COR-L47 (cell line): Measurements from ENCODE around the gene TRMT10B.
"Not testable (repeated sequence)": the region's sequence is repeated elsewhere in the genome, so short reads cannot be mapped to it uniquely, and the experiment has no call there.

Source experiments
- DNase-seq: peaks from one replicate; lab custom pipeline; 2025; lab: John Stamatoyannopoulos, UW

TRMT10B gene

DNA sequence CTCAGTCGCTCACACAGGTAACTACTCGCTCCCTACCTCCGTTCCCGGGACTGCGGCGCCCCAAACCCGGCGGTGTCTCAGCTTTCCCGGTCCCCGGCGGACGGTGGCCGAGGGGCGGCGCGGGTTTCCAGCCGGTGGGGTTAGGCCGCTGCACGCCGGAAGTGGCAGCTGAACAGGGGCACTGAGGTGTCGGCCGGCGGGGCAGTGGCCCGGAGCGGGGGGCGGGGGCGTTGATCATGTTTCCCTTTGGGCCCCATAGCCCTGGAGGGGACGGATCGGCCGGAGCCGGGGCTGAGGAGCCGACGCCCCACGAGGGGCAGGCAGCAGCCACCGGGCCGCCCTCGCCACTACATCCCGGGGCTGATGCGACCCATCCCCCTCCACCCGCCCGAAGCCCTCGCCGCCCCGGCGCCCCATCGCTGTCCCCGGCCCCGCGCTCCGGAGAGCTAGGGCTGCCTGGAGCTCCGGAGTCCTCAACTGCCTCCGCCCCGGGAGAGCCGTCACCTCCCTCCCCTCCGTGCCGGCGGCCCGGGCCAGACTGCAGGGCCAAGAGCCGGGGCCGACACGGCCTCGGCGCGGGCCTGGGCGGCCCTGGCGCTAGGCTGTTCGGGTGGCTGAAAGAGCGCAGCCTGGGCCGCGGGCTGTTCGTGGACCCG lies 47.2 kb downstream of the TRMT10B start, which contains the start of gene DCAF10:
Gene DCAF10, plus strand, starts transcription at position 167 of the 656 bp plus-strand sequence. Its CDS starts 70 bp downstream, at position 237.
- DNase-seq = peak; percentile 73

DNA sequence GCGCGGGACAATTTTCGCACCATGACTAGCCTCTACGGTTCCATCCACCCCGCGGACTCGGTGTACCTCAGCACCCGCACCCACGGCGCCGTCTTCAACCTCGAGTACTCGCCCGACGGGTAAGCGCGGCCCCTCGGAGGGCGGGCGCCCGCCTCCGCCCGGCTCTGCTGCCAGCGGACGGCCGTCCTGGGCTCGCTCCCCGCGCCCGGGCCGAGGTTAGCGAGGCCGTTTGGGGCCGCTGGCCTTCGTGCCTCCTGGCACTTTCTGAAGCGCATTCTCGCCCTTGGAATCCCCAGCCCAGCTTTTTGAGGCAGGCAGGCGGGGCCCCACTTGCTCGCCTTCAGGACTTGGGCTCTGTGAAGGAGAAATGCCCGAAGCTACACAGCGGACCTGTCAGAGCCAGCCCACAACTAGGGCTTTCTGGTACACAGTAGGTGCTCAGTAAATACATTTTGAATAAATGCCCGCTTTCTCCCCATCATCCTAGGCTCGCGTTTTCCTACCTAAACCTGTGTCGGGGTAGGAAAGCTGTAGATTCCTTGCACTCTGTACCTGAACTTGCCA lies 47.8 kb downstream of the TRMT10B start:
- DNase-seq = no peak

DNA sequence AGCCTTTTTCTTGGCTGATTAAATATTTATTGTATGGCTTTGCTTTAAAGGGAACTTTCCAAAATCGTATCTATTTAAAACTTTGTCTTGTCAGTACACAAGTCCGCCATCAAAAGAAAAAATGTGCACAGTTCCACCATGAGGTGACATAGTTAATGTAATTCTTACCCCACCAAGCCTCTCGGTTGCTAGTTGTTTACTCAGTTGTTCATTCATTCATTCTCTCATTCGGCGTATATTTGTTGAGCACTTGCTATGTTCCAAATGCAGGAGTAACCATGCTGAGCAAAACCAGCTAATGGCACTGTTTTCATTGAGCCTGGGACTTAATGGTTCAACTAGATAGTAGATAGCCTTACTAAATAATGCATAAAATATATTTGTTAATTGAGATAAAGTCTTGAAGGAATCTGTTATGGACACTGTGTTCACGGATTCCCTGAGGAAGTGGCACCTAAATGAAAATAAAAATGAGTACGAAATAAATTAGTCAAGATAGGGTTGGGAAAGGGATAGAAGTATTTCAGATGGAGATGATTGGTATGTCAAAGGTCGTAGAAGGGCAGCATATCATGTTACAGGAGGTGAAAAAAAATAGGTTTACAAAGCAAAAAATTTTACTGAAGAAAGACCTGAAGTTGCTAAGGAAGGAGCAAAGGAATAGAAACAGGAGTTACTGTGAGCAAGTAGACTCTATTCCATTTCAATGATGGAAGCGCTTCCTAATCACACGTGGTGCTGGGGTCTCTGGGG lies 48.5 kb downstream of the TRMT10B start:
- DNase-seq = no peak

DNA sequence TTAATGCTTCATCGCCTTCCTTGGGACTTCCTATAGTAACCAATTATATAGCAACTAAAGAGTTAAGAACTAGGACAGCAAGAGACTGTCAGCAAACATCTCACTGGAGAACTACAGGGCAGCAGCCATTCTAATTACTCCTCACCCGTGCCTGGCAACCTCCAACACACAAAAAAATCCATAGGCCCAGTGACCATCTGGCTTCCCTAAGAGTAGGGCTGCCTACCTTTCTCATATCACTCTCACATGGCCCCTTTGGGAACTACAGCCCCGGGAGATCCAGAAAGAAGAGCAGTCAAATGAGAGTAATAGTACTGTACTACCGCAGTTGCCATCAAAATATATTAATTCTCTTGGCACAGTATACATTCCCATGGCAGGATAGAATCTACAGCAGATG lies 52.7 kb downstream of the TRMT10B start:
- DNase-seq = no peak

DNA sequence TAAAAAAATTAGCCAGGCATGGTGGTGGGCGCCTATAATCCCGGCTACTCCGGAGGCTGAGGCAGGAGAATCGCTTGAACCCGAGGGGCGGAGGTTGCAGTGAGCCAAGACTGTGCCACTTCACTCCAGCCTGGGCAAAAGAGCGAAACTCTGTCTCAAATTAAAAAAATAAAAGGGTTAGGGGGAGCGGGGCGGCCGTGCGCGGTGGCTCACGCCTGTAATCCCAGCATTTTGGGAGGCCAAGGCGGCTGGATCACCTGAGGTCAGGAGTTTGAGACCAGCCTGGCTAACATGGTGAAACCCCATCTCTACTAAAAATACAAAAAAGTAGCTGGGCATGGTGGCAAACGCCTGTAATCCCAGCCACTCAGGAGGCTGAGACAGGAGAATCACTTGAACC lies 56.1 kb downstream of the TRMT10B start:
- not testable (repeated sequence) for DNase-seq

DNA sequence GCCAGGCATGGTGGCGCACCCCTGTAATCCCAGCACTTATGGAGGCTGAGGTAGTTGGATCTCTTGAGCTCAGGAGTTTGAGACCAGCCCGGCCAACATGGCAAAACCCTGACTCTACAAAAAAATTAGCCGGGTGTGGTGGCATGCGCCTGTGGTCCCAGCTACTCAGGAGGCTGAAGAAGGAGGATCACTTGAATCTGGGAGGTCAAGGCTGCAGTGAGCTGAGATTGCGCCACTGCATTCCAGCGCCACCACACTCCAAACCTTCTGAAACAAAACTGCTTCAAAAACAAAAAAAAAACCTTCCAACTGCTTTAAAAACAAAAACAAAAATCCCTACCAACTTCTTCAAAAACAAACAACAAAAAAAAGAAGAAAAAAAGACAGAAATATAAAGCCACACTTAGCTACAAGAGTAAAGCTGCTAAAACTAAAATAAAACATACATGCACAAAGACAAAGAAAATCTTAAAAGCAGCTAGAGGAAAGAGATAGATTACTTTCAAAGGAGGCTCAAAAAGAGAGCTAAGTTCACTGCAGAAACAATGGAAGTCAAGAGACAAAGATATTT lies 58.4 kb downstream of the TRMT10B start:
- no peak for DNase-seq

DNA sequence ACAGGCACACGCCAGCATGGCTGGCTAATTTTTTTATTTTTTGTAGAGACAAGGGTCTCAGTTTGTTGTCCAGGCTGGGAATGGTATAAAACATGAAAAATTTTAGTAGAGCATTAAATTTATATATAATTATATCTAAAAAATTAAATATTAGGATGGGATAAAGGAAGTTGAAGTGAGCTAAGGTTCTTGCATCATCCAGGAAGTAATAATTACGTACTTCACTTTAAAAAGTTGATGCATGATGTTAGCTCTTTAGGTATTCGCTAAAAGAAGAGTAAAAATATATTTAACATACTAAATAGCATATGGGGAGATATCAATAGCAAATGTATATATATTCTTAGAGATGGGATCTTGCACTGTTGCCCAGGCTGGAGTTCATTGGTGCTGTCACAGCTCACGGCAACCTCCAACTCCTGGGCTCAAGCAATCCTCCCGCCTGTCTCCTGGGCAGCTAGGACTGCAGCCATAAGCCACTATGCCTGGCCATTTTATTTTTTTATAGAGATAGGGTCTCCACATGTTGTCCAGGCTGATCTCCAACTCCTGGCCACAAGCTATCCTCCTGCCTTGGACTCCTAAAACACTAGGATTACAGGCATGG lies 59.3 kb downstream of the TRMT10B start:
- DNase-seq = no peak

DNA sequence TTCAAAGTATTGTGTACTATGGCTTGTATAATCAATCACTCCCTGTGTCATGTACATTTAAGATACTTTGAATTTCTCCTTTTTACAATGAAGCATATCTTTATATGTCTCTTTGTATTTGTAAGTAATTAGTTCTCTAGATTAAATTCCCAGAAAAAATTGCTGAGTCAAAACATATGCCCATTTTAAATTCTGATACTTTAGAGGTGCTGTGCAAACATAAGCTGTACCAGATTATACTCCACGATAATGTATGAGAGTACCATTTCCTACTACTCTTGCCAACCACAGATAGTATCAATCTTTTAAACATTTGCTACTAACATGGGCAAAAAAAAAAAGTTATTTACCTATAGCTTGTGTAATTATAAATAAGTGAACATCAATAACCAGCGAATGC lies 65.2 kb downstream of the TRMT10B start:
- no peak for DNase-seq

DNA sequence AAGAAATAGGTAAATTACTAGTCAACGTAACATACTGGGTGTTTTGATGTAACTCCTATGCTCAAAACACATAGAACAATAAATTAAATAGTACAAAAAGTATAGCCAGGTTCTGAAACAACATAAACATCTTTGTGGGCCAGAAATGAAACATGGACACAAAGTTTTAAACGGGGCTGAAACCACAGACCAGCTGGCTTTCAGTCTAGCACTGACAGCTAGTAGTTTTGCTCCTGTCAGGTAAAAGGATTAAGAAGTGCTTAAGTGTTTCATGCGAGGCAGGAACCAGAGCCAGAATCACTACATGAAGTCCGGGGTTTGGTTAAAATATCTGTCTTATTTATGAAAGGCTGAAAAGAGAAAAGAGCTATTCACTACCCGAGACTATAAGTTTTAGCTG lies 66.5 kb downstream of the TRMT10B start:
- DNase-seq = no peak

DNA sequence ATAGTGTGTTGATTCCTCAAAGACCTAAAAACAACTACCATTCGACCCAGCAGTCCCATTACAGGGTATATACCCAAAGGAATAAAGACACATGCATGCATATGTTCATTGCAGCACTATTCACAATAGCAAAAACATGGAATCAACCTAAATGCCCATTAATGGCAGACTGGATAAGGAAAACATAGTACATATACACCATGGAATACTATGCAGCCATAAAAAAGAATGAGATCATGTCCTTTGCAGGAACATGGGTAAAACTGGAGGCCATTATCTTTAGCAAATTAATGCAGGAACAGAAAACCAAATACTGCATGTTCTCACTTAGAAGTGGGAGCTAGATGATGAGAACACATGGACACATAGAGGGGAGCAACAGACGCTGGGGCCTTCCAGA lies 71.6 kb downstream of the TRMT10B start:
- DNase-seq = not testable (repeated sequence)

DNA sequence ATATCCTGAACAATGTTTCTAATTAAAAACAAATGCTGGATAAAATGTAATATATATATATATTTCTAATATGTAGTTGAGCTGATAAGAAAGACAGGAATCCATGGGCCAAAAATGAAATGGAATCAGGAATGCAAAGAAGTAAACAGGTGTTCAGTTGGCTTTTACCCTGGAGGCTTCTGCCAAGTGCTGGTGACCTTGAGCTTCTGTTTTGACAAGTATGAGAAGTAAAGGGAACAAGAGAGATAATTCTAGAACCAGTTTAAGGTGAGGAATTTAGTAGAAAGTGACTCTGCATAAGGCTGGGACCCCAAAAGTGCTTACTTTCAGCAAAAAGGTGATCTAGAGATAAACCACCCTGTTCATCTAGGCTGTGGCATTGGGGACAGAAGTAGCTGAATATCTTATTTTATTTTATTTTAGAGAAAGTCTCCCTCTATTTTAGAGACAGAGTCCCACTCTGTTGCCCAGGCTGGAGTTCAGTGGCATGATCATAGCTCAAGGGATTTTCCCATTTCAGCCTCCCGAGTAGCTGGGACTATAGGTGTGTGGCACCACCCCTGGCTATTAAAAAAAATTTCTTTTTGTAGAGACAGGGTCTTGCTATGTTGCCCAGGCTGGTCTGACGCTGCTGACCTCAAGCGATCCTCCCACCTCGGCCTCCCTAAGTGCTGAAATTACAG lies 74.0 kb downstream of the TRMT10B start:
- DNase-seq = no peak
